ENCODE measurements around the gene NFE2L1. TPM values are rescaled to one million over a fixed set of nuclear protein-coding genes. Genes with fewer than 3 reads are reported as not detected.
"Not testable (repeated sequence)": the region's sequence is repeated elsewhere in the genome, so short reads cannot be mapped to it uniquely, and the experiment has no call there.

Gene NFE2L1
- polyA plus RNA-seq, 1 donor = 78.8 TPM

GRCh38 chr17:48031966-48032365 lies 16.2 kb upstream of the NFE2L1 start:
- Histone ChIP-seq H3K36me3 (ENCODE audit: control insufficient read depth, insufficient read depth, low read length) (no peaks in the 10 kb centered on the region), H3K9me3 (ENCODE audit: control insufficient read depth, low read depth, low read length) (no peaks in the 10 kb centered on the region), H3K4me3 (ENCODE audit: low read length) (no peak overlapping the region), H3K27me3 (ENCODE audit: control insufficient read depth, insufficient read depth, low read length) (peaks cover 32% of the 10 kb centered on the region), H3K4me1 (ENCODE audit: control insufficient read depth, insufficient read depth, low read length) (peaks cover 6% of the 10 kb centered on the region), H3K27ac (ENCODE audit: low read length) (no peak overlapping the region)
- no CpG with 5 or more reads among the region's 6 CpGs for WGBS (ENCODE audit: insufficient coverage, low lambda C conversion rate)
- DNase-seq = no peak

- peaks cover 53% of the 10 kb centered on the region for H3K27me3 ChIP-seq (ENCODE audit: control insufficient read depth, insufficient read depth, low read length)
- not testable (repeated sequence) for H3K4me3 ChIP-seq (ENCODE audit: low read length); H3K36me3 ChIP-seq (ENCODE audit: control insufficient read depth, insufficient read depth, low read length); DNase-seq; H3K9me3 ChIP-seq (ENCODE audit: control insufficient read depth, low read depth, low read length); H3K27ac ChIP-seq (ENCODE audit: low read length)
- no CpG with 5 or more reads among the region's 12 CpGs for WGBS (ENCODE audit: insufficient coverage, low lambda C conversion rate)
- H3K4me1 ChIP-seq (ENCODE audit: control insufficient read depth, insufficient read depth, low read length) = peaks cover 12% of the 10 kb centered on the region
These were observed 13.4 kb upstream of the NFE2L1 start for GRCh38 chr17:48034734-48035133.

- no CpG with 5 or more reads among the region's 6 CpGs for WGBS (ENCODE audit: insufficient coverage, low lambda C conversion rate)
- Histone ChIP-seq H3K36me3 (ENCODE audit: control insufficient read depth, insufficient read depth, low read length) (no peaks in the 10 kb centered on the region), H3K9me3 (ENCODE audit: control insufficient read depth, low read depth, low read length) (no peaks in the 10 kb centered on the region), H3K4me1 (ENCODE audit: control insufficient read depth, insufficient read depth, low read length) (peaks cover 12% of the 10 kb centered on the region), H3K27me3 (ENCODE audit: control insufficient read depth, insufficient read depth, low read length) (peaks cover 52% of the 10 kb centered on the region), H3K4me3 (ENCODE audit: low read length) (peak overlapping the region; percentile 60), H3K27ac (ENCODE audit: low read length) (no peak overlapping the region)
- DNase-seq = no peak
These were observed 11.5 kb upstream of the NFE2L1 start for GRCh38 chr17:48036693-48037035.

- H3K4me1 ChIP-seq (ENCODE audit: control insufficient read depth, insufficient read depth, low read length) = peaks cover 12% of the 10 kb centered on the region
- no CpG with 5 or more reads among the region's 73 CpGs for WGBS (ENCODE audit: insufficient coverage, low lambda C conversion rate)
- DNase-seq = peak in 1 of 2 donors; percentile 35
- H3K27me3 ChIP-seq (ENCODE audit: control insufficient read depth, insufficient read depth, low read length) = peaks cover 48% of the 10 kb centered on the region
- H3K36me3 ChIP-seq (ENCODE audit: control insufficient read depth, insufficient read depth, low read length) = no peaks in the 10 kb centered on the region
- no peak within 1 kb of the TSS for H3K27ac ChIP-seq (ENCODE audit: low read length)
- H3K9me3 ChIP-seq (ENCODE audit: control insufficient read depth, low read depth, low read length) = no peaks in the 10 kb centered on the region
- H3K4me3 ChIP-seq (ENCODE audit: low read length) = peak within 1 kb of the TSS; percentile 60
These were observed 10.9 kb upstream of the NFE2L1 start, which contains the start of gene COPZ2 for GRCh38 chr17:48037036-48037837. COPZ2 (minus strand) TSS chr17:48037797; CDS start chr17:48037777, 20 bp downstream.

- Histone ChIP-seq H3K27ac (ENCODE audit: low read length) (no peak overlapping the region), H3K27me3 (ENCODE audit: control insufficient read depth, insufficient read depth, low read length) (peaks cover 42% of the 10 kb centered on the region), H3K36me3 (ENCODE audit: control insufficient read depth, insufficient read depth, low read length) (no peaks in the 10 kb centered on the region), H3K4me1 (ENCODE audit: control insufficient read depth, insufficient read depth, low read length) (peaks cover 12% of the 10 kb centered on the region), H3K9me3 (ENCODE audit: control insufficient read depth, low read depth, low read length) (no peaks in the 10 kb centered on the region), H3K4me3 (ENCODE audit: low read length) (peak overlapping the region; percentile 4)
- WGBS (ENCODE audit: insufficient coverage, low lambda C conversion rate) = no CpG with 5 or more reads among the region's 19 CpGs
- DNase-seq = no peak
These were observed 10.3 kb upstream of the NFE2L1 start for GRCh38 chr17:48037838-48038323.

GRCh38 chr17:48038687-48039086 lies 9.5 kb upstream of the NFE2L1 start:
- H3K4me1 ChIP-seq (ENCODE audit: control insufficient read depth, insufficient read depth, low read length) = peaks cover 12% of the 10 kb centered on the region
- no peak overlapping the region for H3K27ac ChIP-seq (ENCODE audit: low read length)
- no CpG with 5 or more reads among the region's 2 CpGs for WGBS (ENCODE audit: insufficient coverage, low lambda C conversion rate)
- H3K36me3 ChIP-seq (ENCODE audit: control insufficient read depth, insufficient read depth, low read length) = no peaks in the 10 kb centered on the region
- no peaks in the 10 kb centered on the region for H3K9me3 ChIP-seq (ENCODE audit: control insufficient read depth, low read depth, low read length)
- no peak for DNase-seq
- peaks cover 34% of the 10 kb centered on the region for H3K27me3 ChIP-seq (ENCODE audit: control insufficient read depth, insufficient read depth, low read length)
- no peak overlapping the region for H3K4me3 ChIP-seq (ENCODE audit: low read length)

GRCh38 chr17:48043176-48043575 lies 5.0 kb upstream of the NFE2L1 start:
- peaks cover 9% of the 10 kb centered on the region for H3K4me1 ChIP-seq (ENCODE audit: control insufficient read depth, insufficient read depth, low read length)
- no peak overlapping the region for H3K27ac ChIP-seq (ENCODE audit: low read length)
- H3K36me3 ChIP-seq (ENCODE audit: control insufficient read depth, insufficient read depth, low read length) = no peaks in the 10 kb centered on the region
- peaks cover 14% of the 10 kb centered on the region for H3K27me3 ChIP-seq (ENCODE audit: control insufficient read depth, insufficient read depth, low read length)
- H3K9me3 ChIP-seq (ENCODE audit: control insufficient read depth, low read depth, low read length) = no peaks in the 10 kb centered on the region
- no CpG with 5 or more reads among the region's 2 CpGs for WGBS (ENCODE audit: insufficient coverage, low lambda C conversion rate)
- DNase-seq = no peak
- no peak overlapping the region for H3K4me3 ChIP-seq (ENCODE audit: low read length)

GRCh38 chr17:48044851-48045250 lies 3.3 kb upstream of the NFE2L1 start:
- Histone ChIP-seq H3K27me3 (ENCODE audit: control insufficient read depth, insufficient read depth, low read length) (peaks cover 2% of the 10 kb centered on the region), H3K4me1 (ENCODE audit: control insufficient read depth, insufficient read depth, low read length) (peaks cover 13% of the 10 kb centered on the region), H3K36me3 (ENCODE audit: control insufficient read depth, insufficient read depth, low read length) (no peaks in the 10 kb centered on the region), H3K9me3 (ENCODE audit: control insufficient read depth, low read depth, low read length) (no peaks in the 10 kb centered on the region), H3K27ac (ENCODE audit: low read length) (no peak overlapping the region), H3K4me3 (ENCODE audit: low read length) (no peak overlapping the region)
- WGBS (ENCODE audit: insufficient coverage, low lambda C conversion rate) = 100% methylated on average over 1 of the region's 4 CpGs
- DNase-seq = no peak

- Histone ChIP-seq H3K4me3 (ENCODE audit: low read length) (no peak overlapping the region), H3K4me1 (ENCODE audit: control insufficient read depth, insufficient read depth, low read length) (peaks cover 18% of the 10 kb centered on the region), H3K9me3 (ENCODE audit: control insufficient read depth, low read depth, low read length) (no peaks in the 10 kb centered on the region), H3K27me3 (ENCODE audit: control insufficient read depth, insufficient read depth, low read length) (peaks cover 2% of the 10 kb centered on the region), H3K36me3 (ENCODE audit: control insufficient read depth, insufficient read depth, low read length) (peaks cover under 1% of the 10 kb centered on the region), H3K27ac (ENCODE audit: low read length) (no peak overlapping the region)
- WGBS (ENCODE audit: insufficient coverage, low lambda C conversion rate) = 100% methylated on average over 1 of the region's 8 CpGs
- peak in 1 of 2 donors; percentile 30 for DNase-seq
These were observed 2.7 kb upstream of the NFE2L1 start for GRCh38 chr17:48045316-48046001.

- no peak for DNase-seq
- Histone ChIP-seq H3K4me3 (ENCODE audit: low read length) (no peak overlapping the region), H3K36me3 (ENCODE audit: control insufficient read depth, insufficient read depth, low read length) (peaks cover 9% of the 10 kb centered on the region), H3K9me3 (ENCODE audit: control insufficient read depth, low read depth, low read length) (no peaks in the 10 kb centered on the region), H3K4me1 (ENCODE audit: control insufficient read depth, insufficient read depth, low read length) (peaks cover 26% of the 10 kb centered on the region), H3K27ac (ENCODE audit: low read length) (no peak overlapping the region), H3K27me3 (ENCODE audit: control insufficient read depth, insufficient read depth, low read length) (peaks cover 2% of the 10 kb centered on the region)
- 86% methylated on average over 3 of the region's 7 CpGs for WGBS (ENCODE audit: insufficient coverage, low lambda C conversion rate)
These were observed 1.9 kb upstream of the NFE2L1 start for GRCh38 chr17:48046296-48046695.
